Activated CD8-positive, alpha-beta T cell treated with anti-CD3 and anti-CD28 coated beads for 36 hours (primary cell): ENCODE measurements around the gene ZBTB1. TPM values are rescaled to one million over a fixed set of nuclear protein-coding genes. Genes with fewer than 3 reads are reported as not detected.

ENCODE experiments used
- ATAC-seq: fragments of 200-7000 bp; cut with Tn5 transposase; one replicate; pipeline ENCODE4 v1.10.0; 2021; ENCODE audit warnings: mild to moderate bottlenecking, moderate library complexity
- CTCF ChIA-PET: fragments of 350-600 bp; sonication (Branson Sonifier 250); formaldehyde crosslinking; loops from one replicate; lab custom pipeline; 2021; ENCODE audit warnings: antibody characterized with exemption; lab: Charles Lee
- POLR2A ChIA-PET: fragments of 350-600 bp; sonication (Branson Sonifier 250); formaldehyde crosslinking; loops from one replicate; lab custom pipeline; 2021; ENCODE audit warnings: antibody characterized with exemption; lab: Charles Lee
- DNase-seq: peaks from one replicate; pipeline ENCODE4 v3.0.0-alpha.2; 2020
- H3K27ac Mint-ChIP-seq: one replicate; pipeline ENCODE4 v1.8.0; 2021; ENCODE audit warnings: mild to moderate bottlenecking, mixed read lengths
- H3K27me3 Mint-ChIP-seq: one replicate; pipeline ENCODE4 v1.8.0; 2021; ENCODE audit warnings: mixed read lengths
- H3K36me3 Mint-ChIP-seq: one replicate; pipeline ENCODE4 v1.8.0; 2021; ENCODE audit warnings: low read depth, mixed read lengths
- H3K4me1 Mint-ChIP-seq: one replicate; pipeline ENCODE4 v1.8.0; 2021; ENCODE audit warnings: low read depth, mixed read lengths
- H3K4me3 Mint-ChIP-seq: one replicate; pipeline ENCODE4 v1.8.0; 2021; ENCODE audit warnings: mild to moderate bottlenecking, moderate library complexity, mixed read lengths
- H3K9me3 Mint-ChIP-seq: one replicate; pipeline ENCODE4 v1.8.0; 2021; ENCODE audit warnings: mixed read lengths
- intact Hi-C: fragments of 100-400 bp; cut with micrococcal nuclease; formaldehyde crosslinking; loops from one replicate; pipeline ENCODE4 v1.10.0; 2022
- total RNA-seq, 2 experiments: library from RNA; stranded (reverse); gene quantifications; one replicate each; pipeline ENCODE4 v1.2.3, GENCODE V29; 2021
- TF ChIP-seq, protein P1 (sequence below): fragments of 200-600 bp; IDR thresholded peaks from one replicate; pipeline ENCODE4 v1.8.0; 2022; ENCODE audit warnings: antibody characterized with exemption, mild to moderate bottlenecking

The ZBTB1 gene
- total RNA-seq, 2 experiments from 2014 or later: 64.7 to 67.8 TPM

GRCh38 chr14:64475585-64476273 is 28.8 kb upstream of the ZBTB1 start:
- POLR2A ChIA-PET: interaction anchor here (1.0 kb wide), 1 partner anchor 12 kb away, joined by 4 read pairs; no protein-coding TSS in a partner anchor
- CTCF ChIA-PET: interaction anchor here (2.5 kb wide), 1 partner anchor 46 kb away, joined by 9 read pairs; no protein-coding TSS in a partner anchor
- TF ChIP-seq, protein P1, sequence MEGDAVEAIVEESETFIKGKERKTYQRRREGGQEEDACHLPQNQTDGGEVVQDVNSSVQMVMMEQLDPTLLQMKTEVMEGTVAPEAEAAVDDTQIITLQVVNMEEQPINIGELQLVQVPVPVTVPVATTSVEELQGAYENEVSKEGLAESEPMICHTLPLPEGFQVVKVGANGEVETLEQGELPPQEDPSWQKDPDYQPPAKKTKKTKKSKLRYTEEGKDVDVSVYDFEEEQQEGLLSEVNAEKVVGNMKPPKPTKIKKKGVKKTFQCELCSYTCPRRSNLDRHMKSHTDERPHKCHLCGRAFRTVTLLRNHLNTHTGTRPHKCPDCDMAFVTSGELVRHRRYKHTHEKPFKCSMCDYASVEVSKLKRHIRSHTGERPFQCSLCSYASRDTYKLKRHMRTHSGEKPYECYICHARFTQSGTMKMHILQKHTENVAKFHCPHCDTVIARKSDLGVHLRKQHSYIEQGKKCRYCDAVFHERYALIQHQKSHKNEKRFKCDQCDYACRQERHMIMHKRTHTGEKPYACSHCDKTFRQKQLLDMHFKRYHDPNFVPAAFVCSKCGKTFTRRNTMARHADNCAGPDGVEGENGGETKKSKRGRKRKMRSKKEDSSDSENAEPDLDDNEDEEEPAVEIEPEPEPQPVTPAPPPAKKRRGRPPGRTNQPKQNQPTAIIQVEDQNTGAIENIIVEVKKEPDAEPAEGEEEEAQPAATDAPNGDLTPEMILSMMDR: no peak
- DNase-seq (no peak), ATAC-seq (no peak)
- Mint-ChIP-seq H3K9me3 (no peaks in the 10 kb centered on the region), H3K27ac (peak overlapping the region; percentile 38), H3K36me3 (peaks cover 13% of the 10 kb centered on the region), H3K4me1 (peaks cover 32% of the 10 kb centered on the region), H3K4me3 (no peak overlapping the region), H3K27me3 (no peaks in the 10 kb centered on the region)
- intact Hi-C loops: loop anchor here (10.0 kb wide), 1 partner anchor 131 kb away; no protein-coding TSS in a partner anchor

DNA sequence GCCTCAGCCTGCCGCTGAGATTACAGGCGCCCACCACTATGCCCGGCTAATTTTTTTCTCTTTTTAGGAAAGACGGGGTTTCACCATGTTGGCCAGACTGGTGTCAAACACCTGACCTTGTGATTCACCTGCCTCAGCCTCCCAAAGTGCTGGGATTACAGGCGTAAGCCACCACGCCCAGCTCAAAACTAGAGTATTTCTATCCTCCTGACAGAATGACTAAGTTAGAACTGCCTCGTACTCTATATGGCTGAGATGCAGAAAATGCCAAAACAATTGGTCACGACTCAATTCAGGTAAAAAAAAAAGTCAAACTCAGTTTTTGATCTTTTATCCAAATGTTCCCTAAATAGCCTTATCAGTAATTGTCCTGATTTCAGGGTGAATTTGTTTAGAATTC is 28.1 kb upstream of the ZBTB1 start:
- POLR2A ChIA-PET: interaction anchor here (1.0 to 1.1 kb wide), 2 partner anchors 10 to 12 kb away, joined by 3 to 4 read pairs; no protein-coding TSS in a partner anchor

DNA sequence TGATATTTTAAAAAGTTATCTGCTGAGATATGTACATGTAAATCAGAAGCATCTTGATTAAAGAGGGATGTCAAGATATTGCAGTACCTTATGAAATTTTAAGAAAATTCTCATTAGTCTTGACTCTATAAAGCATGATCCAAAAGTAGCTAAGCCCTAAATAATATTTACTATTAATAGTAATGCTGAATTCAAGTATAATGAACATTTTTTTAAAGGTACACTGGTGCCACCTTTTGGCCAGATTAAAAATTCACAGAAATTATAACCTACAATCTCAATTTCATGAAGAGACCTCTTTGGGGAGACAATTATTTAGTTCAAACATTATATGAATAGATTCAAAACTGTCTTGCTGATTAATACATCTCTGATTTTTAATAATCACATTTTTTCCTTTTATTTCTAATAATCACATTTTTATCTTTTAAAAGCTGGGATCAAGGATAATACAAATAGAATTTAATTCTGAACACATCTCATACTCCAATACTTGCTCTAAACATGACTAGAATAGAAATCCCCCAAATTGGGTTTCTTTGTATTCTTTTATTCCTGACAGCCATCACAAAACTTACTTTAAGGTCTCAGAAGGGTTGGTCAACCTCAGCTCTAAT is 25.8 kb upstream of the ZBTB1 start:
- Mint-ChIP-seq H3K4me1 (peaks cover 26% of the 10 kb centered on the region), H3K27ac (no peak overlapping the region), H3K9me3 (no peaks in the 10 kb centered on the region), H3K36me3 (peaks cover 15% of the 10 kb centered on the region), H3K4me3 (no peak overlapping the region), H3K27me3 (no peaks in the 10 kb centered on the region)
- DNase-seq (no peak), ATAC-seq (no peak)
- POLR2A ChIA-PET: interaction anchor here (1.1 kb wide), 1 partner anchor 26 kb away, joined by 4 read pairs; the partner anchor contains the start of gene ZBTB1
- CTCF ChIA-PET: interaction anchor here (0.6 to 3.9 kb wide), 29 partner anchors 8 to 158 kb away, joined by 3 to 45 read pairs (median 6); partner anchors contain the start of genes AKAP5 and MTHFD1
- intact Hi-C loops: loop anchor here (10.0 kb wide), 1 partner anchor 134 kb away; no protein-coding TSS in a partner anchor
- TF ChIP-seq, protein P1: peak; percentile 64

More for the DNA sequence above, 28.1 kb upstream of the ZBTB1 start:
- H3K4me1 Mint-ChIP-seq: peaks cover 29% of the 10 kb centered on the region
- no peak overlapping the region for H3K4me3 Mint-ChIP-seq
- CTCF ChIA-PET: interaction anchor here (2.5 kb wide), 1 partner anchor 47 kb away, joined by 9 read pairs; no protein-coding TSS in a partner anchor
- intact Hi-C loops: loop anchor here (10.0 kb wide), 1 partner anchor 132 kb away; no protein-coding TSS in a partner anchor
- no peak overlapping the region for H3K27ac Mint-ChIP-seq
- peaks cover 13% of the 10 kb centered on the region for H3K36me3 Mint-ChIP-seq
- DNase-seq (no peak), ATAC-seq (no peak)
- H3K9me3 Mint-ChIP-seq: no peaks in the 10 kb centered on the region
- no peaks in the 10 kb centered on the region for H3K27me3 Mint-ChIP-seq
- TF ChIP-seq, protein P1: no peak

GRCh38 chr14:64488590-64489099 is 15.9 kb upstream of the ZBTB1 start:
- intact Hi-C loops: no loop called here
- POLR2A ChIA-PET: no interaction called here

More at GRCh38 chr14:64488590-64489099, 15.9 kb upstream of the ZBTB1 start:
- H3K27ac Mint-ChIP-seq: no peak overlapping the region
- H3K4me3 Mint-ChIP-seq: no peak overlapping the region
- ATAC-seq (no peak), DNase-seq (no peak)
- CTCF ChIA-PET: interaction anchor here (0.7 to 1.5 kb wide), 4 partner anchors 9 to 40 kb away, joined by 3 to 6 read pairs (median 3); no protein-coding TSS in a partner anchor
- H3K27me3 Mint-ChIP-seq: no peaks in the 10 kb centered on the region
- TF ChIP-seq, protein P1: no peak
- peaks cover 60% of the 10 kb centered on the region for H3K36me3 Mint-ChIP-seq
- H3K4me1 Mint-ChIP-seq: peaks cover 40% of the 10 kb centered on the region
- no peaks in the 10 kb centered on the region for H3K9me3 Mint-ChIP-seq
